Heart left ventricle (tissue), 16 donors: ENCODE data around the gene OAS2. TPM values are rescaled to one million over a fixed set of nuclear protein-coding genes. Genes with fewer than 3 reads are reported as not detected.

Experiments
- ATAC-seq, 4 donors: fragments of 200-7000 bp; cut with Tn5 transposase; one replicate each; pipeline ENCODE4 v1.9.1; 2020 to 2022; ENCODE audit warnings: moderate library complexity in 4 of 4, mild to moderate bottlenecking in 3 of 4, moderate number of reproducible peaks in 1 of 4
- DNase-seq, 5 donors: peaks; one replicate each; pipeline ENCODE4 v3.0.0-alpha.2; 2020
- H3K27ac ChIP-seq, 12 donors: fragments of 200-600 bp; sonication (generic) in 4 of 12; one replicate each; pipeline versions ENCODE4 v1.5.0 to v1.8.0; 2016 to 2022; ENCODE audit warnings: mild to moderate bottlenecking in 2 of 12
- H3K27me3 ChIP-seq, 9 donors: fragments of 200-600 bp; sonication (generic) in 2 of 9; one replicate each; pipeline versions ENCODE4 v1.5.1 to v1.8.0; 2016 to 2022; ENCODE audit warnings: mild to moderate bottlenecking in 3 of 9
- H3K36me3 ChIP-seq, 9 donors: fragments of 200-600 bp; sonication (generic) in 2 of 9; one replicate each; pipeline versions ENCODE4 v1.5.0 to v1.8.0; 2018 to 2022; ENCODE audit warnings: mild to moderate bottlenecking in 2 of 9
- H3K4me1 ChIP-seq, 12 donors: fragments of 200-600 bp; sonication (generic) in 4 of 12; one replicate each; pipeline versions ENCODE4 v1.5.0 to v1.8.0; 2016 to 2022; ENCODE audit warnings: mild to moderate bottlenecking in 3 of 12
- H3K4me3 ChIP-seq, 12 donors: fragments of 200-600 bp; sonication (generic) in 4 of 12; one replicate each; pipeline versions ENCODE4 v1.5.0 to v1.8.0; 2017 to 2022; ENCODE audit warnings: mild to moderate bottlenecking in 9 of 12, moderate library complexity in 4 of 12
- H3K9me3 ChIP-seq, 12 donors: fragments of 200-600 bp; sonication (generic) in 4 of 12; one replicate each; pipeline versions ENCODE4 v1.5.0 to v1.8.0; 2016 to 2022; ENCODE audit warnings: mild to moderate bottlenecking in 1 of 12
- CTCF ChIP-seq, 12 donors: fragments of 200-600 bp; sonication (generic) in 4 of 12; IDR thresholded peaks; one replicate each; pipeline versions ENCODE4 v1.5.0 to v1.8.0; 2018 to 2022; ENCODE audit warnings: antibody characterized with exemption in 12 of 12, mild to moderate bottlenecking in 5 of 12
- POLR2A ChIP-seq, 2 donors: fragments of 450-650 bp; IDR thresholded peaks; one replicate each; pipeline ENCODE4 v1.6.1; 2017; ENCODE audit warnings: antibody characterized with exemption in 2 of 2, mild to moderate bottlenecking in 2 of 2, moderate library complexity in 2 of 2
- WGBS, 4 donors: extraction: QIAGEN DNeasy Blood & Tissue Kit in 2 of 4; methylation state at CpG; one replicate each; pipeline versions ENCODE4 v1.1.5 to v1.1.7; 2013 to 2018; 5-methylcytosine and 5-hydroxymethylcytosine counted together
- intact Hi-C, 10 donors: fragments of 100-400 bp; cut with DNase I; formaldehyde crosslinking; loops; one replicate each; pipeline versions ENCODE4 v1.11.1 to v1.14.2; 2022
- polyA plus RNA-seq, 2 donors: library from polyadenylated mRNA; stranded (reverse); fragments of 200-250 nt; gene quantifications; one replicate each; pipeline ENCODE4 v1.2.3, GENCODE V29; 2013
- total RNA-seq, 9 donors: library from RNA; depleted of rRNA in 2 of 9; stranded (reverse); fragments of >200 nt in 2 of 9; fragmentation: NEBNext Ultra II Directional in 3 of 9; extraction: Animal tissue kit (Norgen Biotek cat#: 25700) in 3 of 9; gene quantifications; one replicate each; pipeline versions ENCODE4 v1.1.0 to v1.2.4, GENCODE V29; 2016 to 2023
- donor health status: ischemic (EF 13 %, LVEDD 7.1; RV severe dilation, severe dysfunction).
- donor health status: healthy with polysubstance abuse.
- donor health status: DM: no; HTN: yes; CAD: no.
- donor health status: DM: no; HTN: no; CAD: no.
- donor health status: ischemic (EF 25% LVEDD 6.9; RV normal size, moderate dysfunction).
- donor health status: ischemic (EF 25% LVEDD 5.7; RV mildly dilated, moderate dysfunction).
- donor health status: healthy.
- donor health status: DM: yes; HTN: yes; CAD: no.
- donor health status: ischemic (EF 35%, LVEDD 5.7; RV mildly dilated, moderate dysfunction).
- donor health status: nonischemic (EF 11% LVEDD 7.7; RV severe dilation, severe dysfunction).
- donor health status: DM: yes; HTN: yes; CAD: no.
- donor health status: PGD.
- donor health status: ischemic (EF 29% LVEDD 5.4; RV normal size, mild dysfunction).
- donor health status: nonischemic (EF 23%, LVEDD 6.1; RV moderate dilation, normal function).

The OAS2 gene
- total and polyA plus RNA-seq, 11 donors: 3.8 to 46.1 (median 7.3) TPM

GRCh38 chr12:112997506-112997905 lies 19.2 kb downstream of the OAS2 start:
- no peaks in the 10 kb centered on the region for H3K27me3 ChIP-seq
- TF ChIP-seq POLR2A (IDR thresholded peaks at IDR 0.05) (no peak), CTCF (IDR thresholded peaks at IDR 0.05) (no peak)
- ATAC-seq: no peak
- peaks cover 0 to 88% (median 58%) of the 10 kb centered on the region in 9 donors for H3K36me3 ChIP-seq
- DNase-seq: no peak
- H3K27ac ChIP-seq: no peak overlapping the region
- peaks cover 0 to 11% (median 0%) of the 10 kb centered on the region in 12 donors for H3K9me3 ChIP-seq
- H3K4me1 ChIP-seq: no peaks in the 10 kb centered on the region
- WGBS, 4 donors: 87 to 88% (median 88%) methylated on average over 7 of the region's 7 CpGs
- H3K4me3 ChIP-seq: no peak overlapping the region
- intact Hi-C loops: no loop called here

- H3K27me3 ChIP-seq: no peaks in the 10 kb centered on the region
- WGBS, 4 donors: 83 to 89% (median 84%) methylated on average over 12 of the region's 12 CpGs
- intact Hi-C loops: no loop called here
- H3K4me3 ChIP-seq: no peak overlapping the region
- H3K36me3 ChIP-seq: peaks cover 0 to 93% (median 67%) of the 10 kb centered on the region in 9 donors
- TF ChIP-seq CTCF (IDR thresholded peaks at IDR 0.05) (no peak), POLR2A (IDR thresholded peaks at IDR 0.05) (no peak)
- no peak for DNase-seq
- ATAC-seq: no peak
- H3K4me1 ChIP-seq: no peaks in the 10 kb centered on the region
- H3K27ac ChIP-seq: no peak overlapping the region
- peaks cover 0 to 11% (median 0%) of the 10 kb centered on the region in 12 donors for H3K9me3 ChIP-seq
These were observed 20.9 kb downstream of the OAS2 start for GRCh38 chr12:112998987-112999767.

- Histone ChIP-seq H3K27me3 (no peaks in the 10 kb centered on the region), H3K4me1 (no peaks in the 10 kb centered on the region), H3K4me3 (no peak overlapping the region), H3K27ac (no peak overlapping the region), H3K9me3 (peaks cover 0 to 11% (median 0%) of the 10 kb centered on the region in 12 donors), H3K36me3 (peaks cover 0 to 97% (median 72%) of the 10 kb centered on the region in 9 donors)
- WGBS, 4 donors: 90 to 93% (median 92%) methylated on average over 6 of the region's 6 CpGs
- ATAC-seq: no peak
- no peak for TF ChIP-seq POLR2A (IDR thresholded peaks at IDR 0.05)
- TF ChIP-seq CTCF (IDR thresholded peaks at IDR 0.05): no peak
- intact Hi-C loops: no loop called here
- no peak for DNase-seq
These were observed 22.1 kb downstream of the OAS2 start for GRCh38 chr12:113000433-113000832.

GRCh38 chr12:113002155-113002554 lies 23.8 kb downstream of the OAS2 start:
- 77 to 84% (median 80%) methylated on average over 4 of the region's 4 CpGs for WGBS, 4 donors
- Histone ChIP-seq H3K36me3 (peaks cover 0 to 97% (median 72%) of the 10 kb centered on the region in 9 donors), H3K9me3 (peaks cover 0 to 11% (median 0%) of the 10 kb centered on the region in 12 donors), H3K27me3 (no peaks in the 10 kb centered on the region), H3K27ac (no peak overlapping the region), H3K4me1 (no peaks in the 10 kb centered on the region), H3K4me3 (no peak overlapping the region)
- TF ChIP-seq POLR2A (IDR thresholded peaks at IDR 0.05) (no peak), CTCF (IDR thresholded peaks at IDR 0.05) (no peak)
- intact Hi-C loops: no loop called here
- no peak for DNase-seq
- no peak for ATAC-seq
